HFF-Myc (cell line): ENCODE data around the gene CFDP1.
"Not testable (repeated sequence)": the region's sequence is repeated elsewhere in the genome, so short reads cannot be mapped to it uniquely, and the experiment has no call there.

Source experiments
- DNase-seq: peaks from one replicate; pipeline ENCODE4 v3.0.0-alpha.2; 2011; ENCODE audit warnings: low read depth; ENCODE audit errors: extremely low read depth
- H3K4me3 ChIP-seq: replicated peaks from 2 replicates; pipeline ENCODE4 v1.5.1; 2011; ENCODE audit warnings: low read depth, mild to moderate bottlenecking, control low read depth, low read length
- CTCF ChIP-seq: IDR thresholded peaks from 2 replicates; pipeline ENCODE4 v1.5.1; 2012; ENCODE audit warnings: mild to moderate bottlenecking, low read depth, low read length, control low read depth; ENCODE audit errors: missing control alignments

The CFDP1 gene

GRCh38 chr16:75446416-75446815 lies 13.1 kb upstream of the CFDP1 start:
- no peak for DNase-seq
- H3K4me3 ChIP-seq: no peak overlapping the region
- TF ChIP-seq CTCF: no peak

GRCh38 chr16:75445298-75445697 lies 12.0 kb upstream of the CFDP1 start:
- no peak for DNase-seq
- no peak for TF ChIP-seq CTCF
- H3K4me3 ChIP-seq: no peak overlapping the region

- DNase-seq: peak; percentile 59
- TF ChIP-seq CTCF: no peak
- H3K4me3 ChIP-seq: no peak overlapping the region
Observed at GRCh38 chr16:75443298-75443697, 10.0 kb upstream of the CFDP1 start.

GRCh38 chr16:75433732-75434413 lies 570 bp upstream of the CFDP1 start:
- TF ChIP-seq CTCF: no peak
- DNase-seq: peak; percentile 79
- H3K4me3 ChIP-seq: peak overlapping the region; percentile 92

GRCh38 chr16:75429621-75430403 lies 3.5 kb downstream of the CFDP1 start:
- H3K4me3 ChIP-seq: no peak overlapping the region
- no peak for DNase-seq
- no peak for TF ChIP-seq CTCF

GRCh38 chr16:75426524-75426923 lies 6.8 kb downstream of the CFDP1 start:
- not testable (repeated sequence) for H3K4me3 ChIP-seq, DNase-seq

- not testable (repeated sequence) for DNase-seq, H3K4me3 ChIP-seq
Observed at GRCh38 chr16:75424105-75424762, 9.1 kb downstream of the CFDP1 start.
